Measurements from ENCODE around the gene PTPN21.
"Not testable (repeated sequence)": the region's sequence is repeated elsewhere in the genome, so short reads cannot be mapped to it uniquely, and the experiment has no call there.

The PTPN21 gene

GRCh38 chr14:88535813-88536212 lies 19.0 kb downstream of the PTPN21 start:
- no peak overlapping the region for H3K27ac Mint-ChIP-seq
- no peaks in the 10 kb centered on the region for H3K9me3 Mint-ChIP-seq
- no peak overlapping the region for H3K4me3 Mint-ChIP-seq
- no peaks in the 10 kb centered on the region for H3K4me1 Mint-ChIP-seq
- H3K27me3 Mint-ChIP-seq: peaks cover 4% of the 10 kb centered on the region
- no peaks in the 10 kb centered on the region for H3K36me3 Mint-ChIP-seq

GRCh38 chr14:88535149-88535548 lies 19.7 kb downstream of the PTPN21 start:
- Mint-ChIP-seq H3K27ac (no peak overlapping the region), H3K4me3 (no peak overlapping the region)

GRCh38 chr14:88533064-88533602 lies 21.7 kb downstream of the PTPN21 start:
- Mint-ChIP-seq H3K36me3 (peaks cover 4% of the 10 kb centered on the region), H3K4me3 (no peak overlapping the region), H3K27ac (no peak overlapping the region), H3K4me1 (no peaks in the 10 kb centered on the region), H3K9me3 (peaks cover 9% of the 10 kb centered on the region), H3K27me3 (peaks cover 4% of the 10 kb centered on the region)

More at GRCh38 chr14:88535149-88535548, 19.7 kb downstream of the PTPN21 start:
- Mint-ChIP-seq H3K27me3 (peaks cover 6% of the 10 kb centered on the region), H3K4me1 (no peaks in the 10 kb centered on the region), H3K9me3 (peaks cover 6% of the 10 kb centered on the region), H3K36me3 (no peaks in the 10 kb centered on the region)

GRCh38 chr14:88529889-88530288 lies 24.9 kb downstream of the PTPN21 start:
- peaks cover 15% of the 10 kb centered on the region for H3K27me3 Mint-ChIP-seq
- H3K4me3 Mint-ChIP-seq, H3K36me3 Mint-ChIP-seq, H3K27ac Mint-ChIP-seq, H3K9me3 Mint-ChIP-seq, H3K4me1 Mint-ChIP-seq: not testable (repeated sequence)

- Mint-ChIP-seq H3K4me1 (no peaks in the 10 kb centered on the region), H3K9me3 (peaks cover 4% of the 10 kb centered on the region), H3K27me3 (peaks cover 13% of the 10 kb centered on the region), H3K36me3 (no peaks in the 10 kb centered on the region), H3K27ac (no peak overlapping the region), H3K4me3 (no peak overlapping the region)
Observed at GRCh38 chr14:88522393-88522792, 32.4 kb downstream of the PTPN21 start.

GRCh38 chr14:88521818-88522217 lies 33.0 kb downstream of the PTPN21 start:
- Mint-ChIP-seq H3K36me3 (no peaks in the 10 kb centered on the region), H3K4me3 (no peak overlapping the region), H3K27me3 (peaks cover 12% of the 10 kb centered on the region), H3K9me3 (peaks cover 4% of the 10 kb centered on the region), H3K4me1 (peaks cover 3% of the 10 kb centered on the region), H3K27ac (no peak overlapping the region)

- no peaks in the 10 kb centered on the region for H3K36me3 Mint-ChIP-seq
- peaks cover 4% of the 10 kb centered on the region for H3K9me3 Mint-ChIP-seq
- no peak overlapping the region for H3K4me3 Mint-ChIP-seq
- H3K4me1 Mint-ChIP-seq: peaks cover 4% of the 10 kb centered on the region
- H3K27ac Mint-ChIP-seq: no peak overlapping the region
- H3K27me3 Mint-ChIP-seq: peaks cover 15% of the 10 kb centered on the region
Observed at GRCh38 chr14:88519907-88520306, 34.9 kb downstream of the PTPN21 start.

- H3K4me3 Mint-ChIP-seq: no peak overlapping the region
- H3K9me3 Mint-ChIP-seq: peaks cover 4% of the 10 kb centered on the region
- no peak overlapping the region for H3K27ac Mint-ChIP-seq
- H3K4me1 Mint-ChIP-seq: peaks cover 4% of the 10 kb centered on the region
- H3K27me3 Mint-ChIP-seq: peaks cover 17% of the 10 kb centered on the region
- H3K36me3 Mint-ChIP-seq: no peaks in the 10 kb centered on the region
Observed at GRCh38 chr14:88518592-88519512, 36.0 kb downstream of the PTPN21 start.

- Mint-ChIP-seq H3K36me3 (no peaks in the 10 kb centered on the region), H3K4me3 (no peak overlapping the region), H3K27ac (no peak overlapping the region), H3K4me1 (peaks cover 4% of the 10 kb centered on the region), H3K9me3 (no peaks in the 10 kb centered on the region), H3K27me3 (peaks cover 12% of the 10 kb centered on the region)
Observed at GRCh38 chr14:88516861-88517357, 37.9 kb downstream of the PTPN21 start.

- H3K9me3 Mint-ChIP-seq: no peaks in the 10 kb centered on the region
- no peak overlapping the region for H3K4me3 Mint-ChIP-seq
- H3K27me3 Mint-ChIP-seq: peaks cover 9% of the 10 kb centered on the region
- H3K36me3 Mint-ChIP-seq: no peaks in the 10 kb centered on the region
- no peak overlapping the region for H3K27ac Mint-ChIP-seq
- peaks cover 4% of the 10 kb centered on the region for H3K4me1 Mint-ChIP-seq
Observed at GRCh38 chr14:88515499-88516221, 39.1 kb downstream of the PTPN21 start.

GRCh38 chr14:88507208-88507607 lies 47.6 kb downstream of the PTPN21 start:
- H3K4me3 Mint-ChIP-seq: no peak overlapping the region
- H3K4me1 Mint-ChIP-seq: no peaks in the 10 kb centered on the region
- no peaks in the 10 kb centered on the region for H3K9me3 Mint-ChIP-seq
- H3K27ac Mint-ChIP-seq: no peak overlapping the region
- no peaks in the 10 kb centered on the region for H3K36me3 Mint-ChIP-seq
- peaks cover 13% of the 10 kb centered on the region for H3K27me3 Mint-ChIP-seq

GRCh38 chr14:88505621-88506020 lies 49.2 kb downstream of the PTPN21 start:
- Mint-ChIP-seq H3K27ac (no peak overlapping the region), H3K27me3 (peaks cover 15% of the 10 kb centered on the region), H3K9me3 (no peaks in the 10 kb centered on the region), H3K36me3 (no peaks in the 10 kb centered on the region), H3K4me3 (no peak overlapping the region), H3K4me1 (no peaks in the 10 kb centered on the region)

GRCh38 chr14:88504602-88505001 lies 50.2 kb downstream of the PTPN21 start:
- H3K9me3 Mint-ChIP-seq: no peaks in the 10 kb centered on the region
- H3K4me3 Mint-ChIP-seq: no peak overlapping the region
- no peaks in the 10 kb centered on the region for H3K4me1 Mint-ChIP-seq
- no peaks in the 10 kb centered on the region for H3K36me3 Mint-ChIP-seq
- H3K27me3 Mint-ChIP-seq: peaks cover 11% of the 10 kb centered on the region
- H3K27ac Mint-ChIP-seq: no peak overlapping the region

- Mint-ChIP-seq H3K36me3 (no peaks in the 10 kb centered on the region), H3K4me1 (no peaks in the 10 kb centered on the region), H3K9me3 (no peaks in the 10 kb centered on the region), H3K27ac (no peak overlapping the region), H3K4me3 (no peak overlapping the region), H3K27me3 (peaks cover 10% of the 10 kb centered on the region)
Observed at GRCh38 chr14:88503754-88504406, 50.9 kb downstream of the PTPN21 start.

GRCh38 chr14:88502740-88503139 lies 52.1 kb downstream of the PTPN21 start:
- no peaks in the 10 kb centered on the region for H3K4me1 Mint-ChIP-seq
- H3K27ac Mint-ChIP-seq: no peak overlapping the region
- peaks cover 10% of the 10 kb centered on the region for H3K27me3 Mint-ChIP-seq
- no peak overlapping the region for H3K4me3 Mint-ChIP-seq
- H3K36me3 Mint-ChIP-seq: no peaks in the 10 kb centered on the region
- H3K9me3 Mint-ChIP-seq: no peaks in the 10 kb centered on the region
